ENCODE data around the gene SAMD8. TPM values are rescaled to one million over a fixed set of nuclear protein-coding genes. Genes with fewer than 3 reads are reported as not detected.
A peak's percentile ranks its signal among the peaks of the same experiment; 100 is the strongest.

SAMD8 gene
- total and polyA plus RNA-seq, 11 donors = 7.5 to 43.0 (median 23.4) TPM

GRCh38 chr10:75228834-75229233 is 117.4 kb downstream of the SAMD8 start:
- Histone ChIP-seq H3K4me1 (peaks cover 27 to 74% (median 56%) of the 10 kb centered on the region in 12 donors), H3K36me3 (peaks cover 0 to 96% (median 72%) of the 10 kb centered on the region in 9 donors), H3K9me3 (no peaks in the 10 kb centered on the region), H3K27ac (peak overlapping the region in 4 of 12 donors; percentile 2 to 86 (median 66)), H3K4me3 (no peak overlapping the region), H3K27me3 (no peaks in the 10 kb centered on the region)
- WGBS, 4 donors = 31 to 45% (median 39%) methylated on average over 4 of the region's 4 CpGs
- intact Hi-C loops (cut with DNase I) = loop anchor here in 1 of 10 donors (10.0 kb wide), 1 partner anchor 324 kb away; no protein-coding TSS in a partner anchor
- ATAC-seq (no peak), DNase-seq (no peak)
- TF ChIP-seq CTCF (IDR thresholded peaks at IDR 0.05) (no peak), POLR2A (IDR thresholded peaks at IDR 0.05) (no peak)

- H3K4me1 ChIP-seq = peaks cover 20 to 71% (median 53%) of the 10 kb centered on the region in 12 donors
- ATAC-seq (no peak), DNase-seq (no peak)
- no peak overlapping the region for H3K4me3 ChIP-seq
- intact Hi-C loops (cut with DNase I) = loop anchor here in 9 of 10 donors (1.0 to 10.0 kb wide), 12 partner anchors 19 to 1075 kb away; partner anchors contain the start of genes SAMD8 (in 5 of the 9), ADK (in 2 of the 9), AP3M1 (in 2 of the 9) and KAT6B (in 2 of the 9)
- H3K27ac ChIP-seq = peak overlapping the region in 3 of 12 donors; percentile 21 to 84 (median 47)
- no peaks in the 10 kb centered on the region for H3K27me3 ChIP-seq
- no peak for TF ChIP-seq CTCF (IDR thresholded peaks at IDR 0.05)
- peaks cover 0 to 85% (median 65%) of the 10 kb centered on the region in 9 donors for H3K36me3 ChIP-seq
- no peaks in the 10 kb centered on the region for H3K9me3 ChIP-seq
- 83 to 92% (median 88%) methylated on average over 3 of the region's 3 CpGs for WGBS, 4 donors
These were observed 118.5 kb downstream of the SAMD8 start for GRCh38 chr10:75229971-75230370.

GRCh38 chr10:75230600-75231038 is 119.2 kb downstream of the SAMD8 start:
- Histone ChIP-seq H3K27me3 (no peaks in the 10 kb centered on the region), H3K4me1 (peaks cover 16 to 70% (median 52%) of the 10 kb centered on the region in 12 donors), H3K27ac (peak overlapping the region in 2 of 12 donors; percentile 10 to 84), H3K9me3 (no peaks in the 10 kb centered on the region), H3K36me3 (peaks cover 0 to 78% (median 64%) of the 10 kb centered on the region in 9 donors), H3K4me3 (no peak overlapping the region)
- DNase-seq = peak; percentile 87 to 94 (median 91)
- intact Hi-C loops (cut with DNase I) = loop anchor here in 9 of 10 donors (1.0 to 10.0 kb wide), 11 partner anchors 20 to 1076 kb away; partner anchors contain the start of genes SAMD8 (in 5 of the 9), ADK (in 2 of the 9), AP3M1 (in 2 of the 9) and KAT6B (in 2 of the 9)
- ATAC-seq = peak in 1 of 4 donors; percentile 46
- TF ChIP-seq CTCF (IDR thresholded peaks at IDR 0.05) (peak; percentile 84 to 94 (median 88)), POLR2A (IDR thresholded peaks at IDR 0.05) (no peak)
- 24 to 27% (median 26%) methylated on average over 5 of the region's 5 CpGs for WGBS, 4 donors

Other genes with a start within 250 kb of the SAMD8 start
- 100 to 1,000 TPM; 334 to 554 (median 472) TPM for gene VDAC2, start 99.1 kb downstream of the SAMD8 start, total RNA-seq
- 100 to 1,000 TPM; 375 to 515 TPM for gene VDAC2, start 99.1 kb downstream of the SAMD8 start, polyA plus RNA-seq
- gene COMTD1, start 124.3 kb downstream of the SAMD8 start, total RNA-seq = 10 to 100 TPM; 20.8 to 75.0 (median 37.0) TPM
- 100 to 1,000 TPM in 1 of 2 donors, 10 to 100 TPM in 1; 57.9 to 124 TPM for gene COMTD1, start 124.3 kb downstream of the SAMD8 start, polyA plus RNA-seq

Data from heart left ventricle (tissue), 16 donors.